ENCODE measurements around the gene ZNF101.

DNA sequence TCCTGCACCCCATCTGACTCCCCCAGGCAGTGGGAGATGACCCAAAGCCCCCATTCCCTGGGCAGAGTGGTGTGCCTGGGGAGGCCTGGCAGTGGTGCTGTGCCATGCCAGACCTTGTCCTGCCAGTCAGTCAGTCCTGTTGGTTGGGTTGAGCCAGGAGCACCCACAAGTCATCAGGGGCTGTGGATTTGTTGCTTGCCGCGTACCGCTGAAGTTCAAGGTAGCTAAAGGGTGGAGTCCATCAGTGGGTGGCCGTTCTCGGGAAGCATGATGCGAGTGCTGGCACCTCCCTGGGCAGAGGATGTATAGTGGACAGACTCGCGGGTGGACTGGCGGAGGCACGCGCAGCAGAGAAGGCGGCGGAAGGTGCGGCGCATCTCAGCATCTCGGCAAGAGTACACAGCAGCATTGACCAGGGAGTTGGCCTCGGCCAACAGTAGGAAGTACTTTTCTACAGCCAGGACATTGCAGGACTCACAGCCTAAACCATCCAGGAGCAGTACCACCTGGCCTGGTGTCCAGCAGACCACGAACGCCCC lies 44.5 kb upstream of the ZNF101 start:
- no peak for TF ChIP-seq POLR2A (IDR thresholded peaks at IDR 0.05)
- TF ChIP-seq, protein P1, sequence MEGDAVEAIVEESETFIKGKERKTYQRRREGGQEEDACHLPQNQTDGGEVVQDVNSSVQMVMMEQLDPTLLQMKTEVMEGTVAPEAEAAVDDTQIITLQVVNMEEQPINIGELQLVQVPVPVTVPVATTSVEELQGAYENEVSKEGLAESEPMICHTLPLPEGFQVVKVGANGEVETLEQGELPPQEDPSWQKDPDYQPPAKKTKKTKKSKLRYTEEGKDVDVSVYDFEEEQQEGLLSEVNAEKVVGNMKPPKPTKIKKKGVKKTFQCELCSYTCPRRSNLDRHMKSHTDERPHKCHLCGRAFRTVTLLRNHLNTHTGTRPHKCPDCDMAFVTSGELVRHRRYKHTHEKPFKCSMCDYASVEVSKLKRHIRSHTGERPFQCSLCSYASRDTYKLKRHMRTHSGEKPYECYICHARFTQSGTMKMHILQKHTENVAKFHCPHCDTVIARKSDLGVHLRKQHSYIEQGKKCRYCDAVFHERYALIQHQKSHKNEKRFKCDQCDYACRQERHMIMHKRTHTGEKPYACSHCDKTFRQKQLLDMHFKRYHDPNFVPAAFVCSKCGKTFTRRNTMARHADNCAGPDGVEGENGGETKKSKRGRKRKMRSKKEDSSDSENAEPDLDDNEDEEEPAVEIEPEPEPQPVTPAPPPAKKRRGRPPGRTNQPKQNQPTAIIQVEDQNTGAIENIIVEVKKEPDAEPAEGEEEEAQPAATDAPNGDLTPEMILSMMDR (IDR thresholded peaks at IDR 0.05 in 4 of 5, conservative IDR thresholded peaks at IDR 0.05 in 1 of 5): no peak

Data from gastrocnemius medialis (tissue), 4 donors.